ENCODE data around the gene SPRR4. TPM values are rescaled to one million over a fixed set of nuclear protein-coding genes. Genes with fewer than 3 reads are reported as not detected.
"Not testable (repeated sequence)": the region's sequence is repeated elsewhere in the genome, so short reads cannot be mapped to it uniquely, and the experiment has no call there.

The SPRR4 gene
- total RNA-seq, 4 donors from 2014 or later: not detected

DNA sequence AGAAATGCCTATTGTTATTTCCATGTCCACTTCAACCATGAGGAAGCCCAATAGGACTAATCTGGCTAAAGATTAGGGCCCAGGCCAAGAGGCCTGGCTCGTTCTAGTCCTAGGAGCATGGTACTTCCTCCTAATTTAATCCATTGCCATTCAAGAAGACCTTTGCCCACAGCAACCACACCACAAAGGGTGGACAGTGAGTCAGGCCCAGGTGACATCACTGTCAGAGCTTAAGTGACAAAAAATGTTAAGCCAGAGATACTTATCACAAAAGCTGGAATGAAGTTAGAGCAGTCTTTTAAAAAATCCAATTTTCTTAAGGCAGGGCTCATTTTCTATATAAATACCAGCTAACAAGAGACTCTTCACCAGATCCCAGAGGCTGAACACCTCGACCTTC, 30.9 kb downstream of the SPRR4 start, which contains the start of gene SPRR3:
TSS of gene SPRR3 (plus strand) at position 368 of the 400 bp plus-strand sequence. CDS start 1,272 bp downstream, outside the sequence.
- TF ChIP-seq, protein P1, sequence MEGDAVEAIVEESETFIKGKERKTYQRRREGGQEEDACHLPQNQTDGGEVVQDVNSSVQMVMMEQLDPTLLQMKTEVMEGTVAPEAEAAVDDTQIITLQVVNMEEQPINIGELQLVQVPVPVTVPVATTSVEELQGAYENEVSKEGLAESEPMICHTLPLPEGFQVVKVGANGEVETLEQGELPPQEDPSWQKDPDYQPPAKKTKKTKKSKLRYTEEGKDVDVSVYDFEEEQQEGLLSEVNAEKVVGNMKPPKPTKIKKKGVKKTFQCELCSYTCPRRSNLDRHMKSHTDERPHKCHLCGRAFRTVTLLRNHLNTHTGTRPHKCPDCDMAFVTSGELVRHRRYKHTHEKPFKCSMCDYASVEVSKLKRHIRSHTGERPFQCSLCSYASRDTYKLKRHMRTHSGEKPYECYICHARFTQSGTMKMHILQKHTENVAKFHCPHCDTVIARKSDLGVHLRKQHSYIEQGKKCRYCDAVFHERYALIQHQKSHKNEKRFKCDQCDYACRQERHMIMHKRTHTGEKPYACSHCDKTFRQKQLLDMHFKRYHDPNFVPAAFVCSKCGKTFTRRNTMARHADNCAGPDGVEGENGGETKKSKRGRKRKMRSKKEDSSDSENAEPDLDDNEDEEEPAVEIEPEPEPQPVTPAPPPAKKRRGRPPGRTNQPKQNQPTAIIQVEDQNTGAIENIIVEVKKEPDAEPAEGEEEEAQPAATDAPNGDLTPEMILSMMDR (IDR thresholded peaks at IDR 0.05): no peak
- ATAC-seq (ENCODE audit: low FRiP score) (no peak), DNase-seq (ENCODE audit: low spot score) (no peak)

DNA sequence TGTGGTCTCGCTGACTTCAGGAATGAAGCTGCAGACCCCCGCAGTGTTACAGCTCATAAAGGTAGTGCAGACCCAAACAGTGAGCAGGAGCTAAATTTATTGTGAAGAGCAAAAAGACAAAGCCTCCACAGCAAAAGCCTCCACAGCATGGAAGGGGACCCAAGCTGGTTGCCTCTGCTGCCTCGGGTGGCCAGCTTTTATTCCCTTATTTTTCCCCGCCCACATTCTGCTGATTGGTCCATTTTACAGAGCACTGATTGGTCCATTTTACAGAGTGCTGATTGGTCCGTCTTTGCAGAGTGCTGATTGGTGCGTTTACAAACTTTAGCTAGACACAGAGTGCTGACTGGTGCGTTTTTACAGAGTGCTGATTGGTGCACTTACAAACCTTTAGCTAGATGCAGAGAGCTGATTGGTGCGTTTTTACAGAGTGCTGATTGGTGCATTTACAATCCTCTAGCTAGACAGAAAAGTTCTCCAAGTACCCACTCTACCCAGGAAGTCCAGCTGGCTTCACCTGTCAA, 40.8 kb downstream of the SPRR4 start:
- not testable (repeated sequence) for DNase-seq (ENCODE audit: low spot score); ATAC-seq (ENCODE audit: low FRiP score)

DNA sequence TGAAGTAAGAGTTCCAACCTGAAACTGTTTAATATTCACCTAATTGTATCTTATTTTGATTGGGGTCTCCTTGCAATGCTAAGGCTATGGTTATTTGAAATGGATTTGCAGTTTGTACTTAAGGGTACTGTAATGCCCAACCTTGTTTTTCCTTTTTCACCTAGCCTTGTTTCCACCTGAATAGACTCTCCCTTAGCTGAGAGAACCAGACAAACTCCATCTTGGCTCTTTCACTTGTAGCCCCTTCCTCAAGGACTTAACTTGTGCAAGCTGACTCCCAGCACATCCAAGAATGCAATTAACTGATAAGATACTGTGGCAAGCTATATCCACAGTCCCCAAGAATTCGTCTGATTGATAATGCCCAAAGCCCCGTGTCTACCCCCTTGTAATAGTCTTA, 51.4 kb downstream of the SPRR4 start:
- ATAC-seq (ENCODE audit: low FRiP score); DNase-seq (ENCODE audit: low spot score): not testable (repeated sequence)

Small RNAs within 50 kb of the gene (small RNA-seq; reads per million reads assigned to genes)
- gene RF00322 (not detected), gene SPRR1A (not detected)

Other genes starting within 250 kb of the SPRR4 start
- gene KPRP, start 212.6 kb upstream of the SPRR4 start, total RNA-seq: not detected
- gene LCE1F, start 195.5 kb upstream of the SPRR4 start, total RNA-seq: not detected
- not detected for gene LCE1E, start 184.4 kb upstream of the SPRR4 start, total RNA-seq
- not detected for gene LCE1D, start 173.9 kb upstream of the SPRR4 start, total RNA-seq
- not detected for gene LCE1C, start 164.0 kb upstream of the SPRR4 start, total RNA-seq
- not detected for gene LCE1B, start 158.7 kb upstream of the SPRR4 start, total RNA-seq
- not detected for gene LCE1A, start 143.2 kb upstream of the SPRR4 start, total RNA-seq
- gene LCE6A, start 127.8 kb upstream of the SPRR4 start, total RNA-seq: not detected
- gene LCE7A, start 110.7 kb upstream of the SPRR4 start, total RNA-seq: not detected
- not detected for gene SMCP, start 92.3 kb upstream of the SPRR4 start, total RNA-seq
- not detected for gene IVL, start 62.1 kb upstream of the SPRR4 start, total RNA-seq
- not detected for gene SPRR5, start 23.4 kb upstream of the SPRR4 start, total RNA-seq
- not detected for gene SPRR1A, start 13.4 kb downstream of the SPRR4 start, total RNA-seq
- not detected for gene SPRR3, start 31.1 kb downstream of the SPRR4 start, total RNA-seq
- not detected for gene SPRR1B, start 60.6 kb downstream of the SPRR4 start, total RNA-seq
- gene SPRR2D, start 70.5 kb downstream of the SPRR4 start, total RNA-seq: not detected
- gene SPRR2A, start 86.9 kb downstream of the SPRR4 start, total RNA-seq: not detected
- not detected for gene SPRR2B, start 101.0 kb downstream of the SPRR4 start, total RNA-seq
- not detected for gene SPRR2E, start 123.9 kb downstream of the SPRR4 start, total RNA-seq
- gene SPRR2F, start 142.9 kb downstream of the SPRR4 start, total RNA-seq: not detected
- gene SPRR2G, start 180.2 kb downstream of the SPRR4 start, total RNA-seq: not detected
- gene LELP1, start 232.8 kb downstream of the SPRR4 start, total RNA-seq: not detected
- gene PRR9, start 246.9 kb downstream of the SPRR4 start, total RNA-seq: 1 to 10 TPM in 2 of 4 donors, not detected in 2; 2.0 to 5.4 TPM